ENCODE data around the gene C9orf72.
"Not testable (repeated sequence)": the region's sequence is repeated elsewhere in the genome, so short reads cannot be mapped to it uniquely, and the experiment has no call there.

The C9orf72 gene

DNA sequence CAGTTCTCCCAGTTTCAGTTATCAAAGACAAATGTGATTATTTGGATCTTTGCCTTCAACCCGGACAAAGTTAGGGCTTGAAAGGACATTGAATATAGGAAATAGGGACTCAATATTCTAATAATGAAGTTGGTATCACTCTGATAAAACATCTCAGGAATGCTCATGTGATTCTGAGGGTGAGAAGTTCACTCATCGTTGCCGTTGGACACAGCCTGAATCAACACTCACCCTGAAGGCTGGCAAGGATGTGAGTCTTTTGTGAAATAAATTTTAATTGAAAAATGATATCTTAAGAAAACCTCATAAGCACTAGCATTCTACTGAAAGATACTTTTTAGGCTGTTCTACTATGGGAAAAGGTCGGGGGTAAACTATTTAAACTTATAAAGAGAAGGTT lies 44.8 kb upstream of the C9orf72 start:
- H3K4me3 ChIP-seq (ENCODE audit: insufficient read depth, low read length, poor library complexity, severe bottlenecking), result no peak overlapping the region
- no peak overlapping the region for H3K9ac ChIP-seq (ENCODE audit: low read length)
- no peak overlapping the region for H3K4me2 ChIP-seq (ENCODE audit: low read depth, low read length, poor library complexity, severe bottlenecking)
- no peaks in the 10 kb centered on the region for H3K27me3 ChIP-seq (ENCODE audit: low read length)
- TF ChIP-seq EZH2phosphoT487 (conservative IDR thresholded peaks at IDR 0.05; ENCODE audit: low read length), result no peak
- TF ChIP-seq, protein P1, sequence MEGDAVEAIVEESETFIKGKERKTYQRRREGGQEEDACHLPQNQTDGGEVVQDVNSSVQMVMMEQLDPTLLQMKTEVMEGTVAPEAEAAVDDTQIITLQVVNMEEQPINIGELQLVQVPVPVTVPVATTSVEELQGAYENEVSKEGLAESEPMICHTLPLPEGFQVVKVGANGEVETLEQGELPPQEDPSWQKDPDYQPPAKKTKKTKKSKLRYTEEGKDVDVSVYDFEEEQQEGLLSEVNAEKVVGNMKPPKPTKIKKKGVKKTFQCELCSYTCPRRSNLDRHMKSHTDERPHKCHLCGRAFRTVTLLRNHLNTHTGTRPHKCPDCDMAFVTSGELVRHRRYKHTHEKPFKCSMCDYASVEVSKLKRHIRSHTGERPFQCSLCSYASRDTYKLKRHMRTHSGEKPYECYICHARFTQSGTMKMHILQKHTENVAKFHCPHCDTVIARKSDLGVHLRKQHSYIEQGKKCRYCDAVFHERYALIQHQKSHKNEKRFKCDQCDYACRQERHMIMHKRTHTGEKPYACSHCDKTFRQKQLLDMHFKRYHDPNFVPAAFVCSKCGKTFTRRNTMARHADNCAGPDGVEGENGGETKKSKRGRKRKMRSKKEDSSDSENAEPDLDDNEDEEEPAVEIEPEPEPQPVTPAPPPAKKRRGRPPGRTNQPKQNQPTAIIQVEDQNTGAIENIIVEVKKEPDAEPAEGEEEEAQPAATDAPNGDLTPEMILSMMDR (IDR thresholded peaks at IDR 0.05; ENCODE audit: insufficient read depth, low read length, poor library complexity, severe bottlenecking), result no peak
- H4K20me1 ChIP-seq (ENCODE audit: low read depth, low read length), result no peaks in the 10 kb centered on the region
- no peaks in the 10 kb centered on the region for H3K79me2 ChIP-seq (ENCODE audit: insufficient read depth, low read length)
- H3K27ac ChIP-seq (ENCODE audit: low read depth, low read length), result no peak overlapping the region
- H3K9me2 ChIP-seq (replicated peaks; ENCODE audit: insufficient read depth, low read length), result no peaks in the 10 kb centered on the region
- H3K9me3 ChIP-seq (ENCODE audit: insufficient read depth, low read length), result no peaks in the 10 kb centered on the region
- H3K36me3 ChIP-seq (ENCODE audit: low read length), result no peaks in the 10 kb centered on the region
- H2AFZ ChIP-seq (ENCODE audit: low read depth, low read length, severe bottlenecking), result no peak overlapping the region
- H3F3A ChIP-seq (ENCODE audit: insufficient read depth), result no peaks in the 10 kb centered on the region

DNA sequence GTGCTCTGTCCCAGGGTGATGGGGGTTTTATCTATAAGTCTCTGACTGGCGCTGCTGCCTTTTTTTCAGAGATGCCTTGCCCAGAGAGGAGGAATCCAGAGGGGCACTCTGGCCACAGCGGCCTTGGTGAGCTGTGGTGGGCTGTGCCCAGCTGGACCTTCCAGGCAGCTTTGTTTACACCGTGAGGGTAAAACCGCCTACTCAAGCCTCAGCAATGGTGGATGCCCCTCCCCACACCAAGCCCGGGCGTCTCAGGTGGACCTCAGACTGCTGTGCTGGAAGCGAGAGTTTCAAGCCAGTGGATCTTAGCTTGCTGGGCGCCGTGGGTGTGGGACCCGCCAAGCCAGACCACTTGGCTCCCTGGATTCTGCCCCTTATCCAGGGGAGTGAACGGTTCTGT lies 41.3 kb upstream of the C9orf72 start:
- H3K9ac ChIP-seq (ENCODE audit: low read length), result no peak overlapping the region
- no peak overlapping the region for H3K27ac ChIP-seq (ENCODE audit: low read depth, low read length)
- H3F3A ChIP-seq (ENCODE audit: insufficient read depth), result no peaks in the 10 kb centered on the region
- H3K9me3 ChIP-seq (ENCODE audit: insufficient read depth, low read length), result no peaks in the 10 kb centered on the region
- H3K4me3 ChIP-seq (ENCODE audit: insufficient read depth, low read length, poor library complexity, severe bottlenecking), result no peak overlapping the region
- no peaks in the 10 kb centered on the region for H3K9me2 ChIP-seq (replicated peaks; ENCODE audit: insufficient read depth, low read length)
- no peak overlapping the region for H2AFZ ChIP-seq (ENCODE audit: low read depth, low read length, severe bottlenecking)
- H3K79me2 ChIP-seq (ENCODE audit: insufficient read depth, low read length), result no peaks in the 10 kb centered on the region
- H4K20me1 ChIP-seq (ENCODE audit: low read depth, low read length), result no peaks in the 10 kb centered on the region
- TF ChIP-seq, protein P1 (IDR thresholded peaks at IDR 0.05; ENCODE audit: insufficient read depth, low read length, poor library complexity, severe bottlenecking), result no peak
- TF ChIP-seq EZH2phosphoT487 (conservative IDR thresholded peaks at IDR 0.05; ENCODE audit: low read length), result no peak
- no peak overlapping the region for H3K4me2 ChIP-seq (ENCODE audit: low read depth, low read length, poor library complexity, severe bottlenecking)
- H3K36me3 ChIP-seq (ENCODE audit: low read length), result no peaks in the 10 kb centered on the region
- H3K27me3 ChIP-seq (ENCODE audit: low read length), result no peaks in the 10 kb centered on the region; the same call in 1 of the 2 replicates

DNA sequence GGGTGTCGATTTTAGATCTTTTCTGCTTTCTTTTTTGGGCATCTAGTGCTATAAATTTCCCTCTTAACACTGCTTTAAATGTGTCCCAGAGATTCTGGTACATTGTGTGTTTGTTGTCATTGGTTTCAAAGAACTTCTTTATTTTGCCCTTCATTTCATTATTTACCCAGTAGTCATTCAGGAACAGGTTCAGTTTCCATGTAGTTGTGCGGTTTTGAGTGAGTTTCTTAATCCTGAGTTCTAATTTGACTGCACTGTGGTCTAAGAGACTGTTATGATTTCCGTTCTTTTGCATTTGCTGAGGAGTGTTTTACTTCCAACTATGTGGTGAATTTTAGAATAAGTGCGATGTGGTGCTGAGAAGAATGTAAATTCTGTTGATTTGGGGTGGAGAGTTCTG lies 38.8 kb upstream of the C9orf72 start:
- H3K4me2 ChIP-seq (ENCODE audit: low read depth, low read length, poor library complexity, severe bottlenecking), result not testable (repeated sequence)

DNA sequence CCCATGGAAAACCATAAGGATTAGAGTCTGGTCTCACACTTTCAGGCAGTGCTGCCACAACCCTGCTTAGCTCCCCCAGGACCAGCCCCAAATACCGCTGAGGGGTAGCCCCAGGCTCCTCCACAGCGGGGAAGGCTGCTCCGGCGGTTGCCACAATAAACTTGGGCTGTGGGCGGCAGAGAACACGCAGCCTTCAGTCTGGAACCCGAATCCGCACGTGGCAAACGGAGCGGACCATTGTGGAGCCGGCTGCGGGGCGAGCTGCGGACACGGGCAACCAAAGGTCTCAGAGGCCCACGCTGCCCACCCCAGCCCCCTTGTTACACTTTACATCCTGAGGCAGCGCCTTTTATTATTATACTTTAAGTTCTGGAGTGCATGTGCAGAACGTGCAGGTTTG lies 37.3 kb upstream of the C9orf72 start:
- no peak overlapping the region for H3K9ac ChIP-seq (ENCODE audit: low read length)
- TF ChIP-seq EZH2phosphoT487 (conservative IDR thresholded peaks at IDR 0.05; ENCODE audit: low read length), result no peak
- TF ChIP-seq, protein P1 (IDR thresholded peaks at IDR 0.05; ENCODE audit: insufficient read depth, low read length, poor library complexity, severe bottlenecking), result no peak
- no peak overlapping the region for H3K4me2 ChIP-seq (ENCODE audit: low read depth, low read length, poor library complexity, severe bottlenecking)
- no peak overlapping the region for H3K27ac ChIP-seq (ENCODE audit: low read depth, low read length)
- H3K36me3 ChIP-seq (ENCODE audit: low read length), result no peaks in the 10 kb centered on the region
- H3K4me3 ChIP-seq (ENCODE audit: insufficient read depth, low read length, poor library complexity, severe bottlenecking), result no peak overlapping the region
- H2AFZ ChIP-seq (ENCODE audit: low read depth, low read length, severe bottlenecking), result no peak overlapping the region
- H3K27me3 ChIP-seq (ENCODE audit: low read length), result no peaks in the 10 kb centered on the region; the same call in 1 of the 2 replicates
- no peaks in the 10 kb centered on the region for H4K20me1 ChIP-seq (ENCODE audit: low read depth, low read length)
- H3F3A ChIP-seq (ENCODE audit: insufficient read depth), result no peaks in the 10 kb centered on the region
- H3K9me3 ChIP-seq (ENCODE audit: insufficient read depth, low read length), result no peaks in the 10 kb centered on the region
- no peaks in the 10 kb centered on the region for H3K9me2 ChIP-seq (replicated peaks; ENCODE audit: insufficient read depth, low read length)
- H3K79me2 ChIP-seq (ENCODE audit: insufficient read depth, low read length), result no peaks in the 10 kb centered on the region

More for the DNA sequence above, 38.8 kb upstream of the C9orf72 start:
- H3K4me3 ChIP-seq (ENCODE audit: insufficient read depth, low read length, poor library complexity, severe bottlenecking); H3K9ac ChIP-seq (ENCODE audit: low read length); H3F3A ChIP-seq (ENCODE audit: insufficient read depth); H4K20me1 ChIP-seq (ENCODE audit: low read depth, low read length); H3K36me3 ChIP-seq (ENCODE audit: low read length); H3K27ac ChIP-seq (ENCODE audit: low read depth, low read length); H3K9me2 ChIP-seq (replicated peaks; ENCODE audit: insufficient read depth, low read length); H2AFZ ChIP-seq (ENCODE audit: low read depth, low read length, severe bottlenecking); H3K9me3 ChIP-seq (ENCODE audit: insufficient read depth, low read length); H3K79me2 ChIP-seq (ENCODE audit: insufficient read depth, low read length); H3K27me3 ChIP-seq (ENCODE audit: low read length): not testable (repeated sequence)
